ENCODE measurements around the gene COIL.

COIL gene

GRCh38 chr17:56917559-56918296, 43.1 kb downstream of the COIL start:
- DNase-seq (ENCODE audit: low read depth) = no peak
- TF ChIP-seq CTCF (IDR thresholded peaks at IDR 0.05; ENCODE audit: control insufficient read depth, extremely low read depth, insufficient read depth) = no peak

GRCh38 chr17:56914581-56915273, 46.1 kb downstream of the COIL start:
- no peak for TF ChIP-seq CTCF (IDR thresholded peaks at IDR 0.05; ENCODE audit: control insufficient read depth, extremely low read depth, insufficient read depth)
- DNase-seq (ENCODE audit: low read depth) = no peak
- H3K4me3 ChIP-seq (ENCODE audit: low read depth, low read length) = peak overlapping the region; percentile 79

More at GRCh38 chr17:56917559-56918296, 43.1 kb downstream of the COIL start:
- no peak overlapping the region for H3K4me3 ChIP-seq (ENCODE audit: low read depth, low read length)

- no peak for TF ChIP-seq CTCF (IDR thresholded peaks at IDR 0.05; ENCODE audit: control insufficient read depth, extremely low read depth, insufficient read depth)
- no peak for DNase-seq (ENCODE audit: low read depth)
Observed at GRCh38 chr17:56913867-56914580, 46.8 kb downstream of the COIL start, which contains the start of gene TRIM25. TSS of gene TRIM25 (minus strand) at chr17:56914049. CDS start at chr17:56913988, 61 bp downstream.

GRCh38 chr17:56913353-56913866, 47.4 kb downstream of the COIL start:
- H3K4me3 ChIP-seq (ENCODE audit: low read depth, low read length) = peak overlapping the region; percentile 79
- no peak for TF ChIP-seq CTCF (IDR thresholded peaks at IDR 0.05; ENCODE audit: control insufficient read depth, extremely low read depth, insufficient read depth)
- DNase-seq (ENCODE audit: low read depth) = no peak

More at GRCh38 chr17:56913867-56914580, 46.8 kb downstream of the COIL start, which contains the start of gene TRIM25:
- H3K4me3 ChIP-seq (ENCODE audit: low read depth, low read length) = peak within 1 kb of the TSS; percentile 79

- peak overlapping the region; percentile 79 for H3K4me3 ChIP-seq (ENCODE audit: low read depth, low read length)
- no peak for DNase-seq (ENCODE audit: low read depth)
- TF ChIP-seq CTCF (IDR thresholded peaks at IDR 0.05; ENCODE audit: control insufficient read depth, extremely low read depth, insufficient read depth) = no peak
Observed at GRCh38 chr17:56913000-56913311, 47.9 kb downstream of the COIL start.

GRCh38 chr17:56912105-56912999, 48.5 kb downstream of the COIL start:
- no peak for DNase-seq (ENCODE audit: low read depth)
- no peak for TF ChIP-seq CTCF (IDR thresholded peaks at IDR 0.05; ENCODE audit: control insufficient read depth, extremely low read depth, insufficient read depth)
- peak overlapping the region; percentile 79 for H3K4me3 ChIP-seq (ENCODE audit: low read depth, low read length)
